Measurements from ENCODE around the gene CXCL12.

GRCh38 chr10:44387853-44388251 lies 3.0 kb upstream of the CXCL12 start:
- TF ChIP-seq EZH2 (IDR thresholded peaks at IDR 0.05; ENCODE audit: insufficient read depth, poor library complexity, severe bottlenecking) (no peak), EZH2phosphoT487 (IDR thresholded peaks at IDR 0.05; ENCODE audit: insufficient read depth, low read depth) (no peak)
